IPS-18c (cell line): Measurements from ENCODE around the gene RETREG3.

Experiments
- H3K4me3 ChIP-seq: 2 replicates; pipeline ENCODE4 v1.7.0; 2013; ENCODE audit warnings: low read depth, mild to moderate bottlenecking, low read length, moderate library complexity; ENCODE audit not compliant: insufficient read depth
- H3K9me3 ChIP-seq: one replicate; pipeline ENCODE4 v1.6.1; 2013; ENCODE audit warnings: mild to moderate bottlenecking, low read length, moderate library complexity; ENCODE audit not compliant: control insufficient read depth, insufficient read depth

RETREG3 gene

DNA sequence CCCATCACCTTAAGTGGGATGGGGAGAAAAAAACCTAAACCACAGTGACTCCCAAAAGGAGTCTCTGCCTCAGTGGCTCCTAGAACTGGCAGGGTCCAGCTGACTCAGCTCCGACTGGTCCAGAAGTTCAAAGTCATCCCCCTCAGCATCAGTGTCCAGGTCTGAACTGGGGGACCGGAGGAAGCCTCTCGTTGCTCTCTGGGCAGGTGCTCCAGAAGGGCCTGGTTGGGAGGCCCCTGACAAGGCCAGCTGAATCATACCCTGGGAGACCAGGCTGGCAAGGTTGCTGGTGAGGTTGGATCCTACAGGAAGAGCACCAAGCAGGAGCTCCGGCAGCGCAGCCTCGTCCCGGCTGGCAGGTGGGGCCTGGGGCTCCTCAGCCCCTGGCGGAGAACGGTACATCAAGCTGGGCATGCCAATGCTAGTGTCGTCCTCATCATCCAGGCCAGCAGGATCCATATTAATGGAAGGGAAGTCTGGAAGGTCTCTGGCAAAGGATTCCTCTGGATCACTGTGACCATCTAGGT is 27.4 kb downstream of the RETREG3 start:
- no peak overlapping the region for H3K4me3 ChIP-seq

DNA sequence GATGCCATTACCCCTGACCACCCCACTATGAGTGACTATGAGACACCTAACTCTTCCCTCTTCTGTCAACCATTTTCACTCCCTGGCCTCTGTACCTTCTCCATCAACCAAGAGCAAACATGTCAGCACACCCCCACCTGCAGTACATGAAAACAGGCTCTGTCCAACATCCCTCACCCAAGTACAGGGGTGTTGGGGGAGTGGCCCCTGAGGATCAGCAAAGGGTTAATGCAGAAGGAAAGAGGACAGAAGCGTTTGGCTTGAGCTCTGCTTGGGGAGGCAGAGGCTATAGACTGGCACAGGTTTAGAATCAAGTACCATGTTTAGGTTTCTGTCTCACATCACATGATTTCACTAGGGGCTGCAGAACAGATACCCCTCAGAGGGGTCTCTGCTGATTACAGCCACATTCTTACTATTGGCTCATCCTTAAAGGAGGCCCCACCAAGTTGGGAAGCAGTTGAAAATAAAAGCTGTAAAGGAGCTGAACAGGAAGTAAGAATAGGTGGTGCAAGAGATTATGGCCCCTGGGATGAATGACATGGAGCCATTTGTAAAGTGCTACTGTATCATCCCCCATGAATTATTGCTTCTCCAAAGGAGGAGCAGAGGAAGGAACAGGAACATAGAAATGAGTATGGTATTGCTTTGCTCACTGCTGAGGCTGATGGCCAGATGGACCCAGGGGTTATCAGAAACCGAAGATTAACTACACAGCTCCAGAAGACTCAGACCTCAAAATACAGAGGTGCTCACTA is 29.2 kb downstream of the RETREG3 start:
- Histone ChIP-seq H3K9me3 (no peaks in the 10 kb centered on the region), H3K4me3 (no peak overlapping the region)

More for the DNA sequence above, 27.4 kb downstream of the RETREG3 start:
- no peaks in the 10 kb centered on the region for H3K9me3 ChIP-seq

DNA sequence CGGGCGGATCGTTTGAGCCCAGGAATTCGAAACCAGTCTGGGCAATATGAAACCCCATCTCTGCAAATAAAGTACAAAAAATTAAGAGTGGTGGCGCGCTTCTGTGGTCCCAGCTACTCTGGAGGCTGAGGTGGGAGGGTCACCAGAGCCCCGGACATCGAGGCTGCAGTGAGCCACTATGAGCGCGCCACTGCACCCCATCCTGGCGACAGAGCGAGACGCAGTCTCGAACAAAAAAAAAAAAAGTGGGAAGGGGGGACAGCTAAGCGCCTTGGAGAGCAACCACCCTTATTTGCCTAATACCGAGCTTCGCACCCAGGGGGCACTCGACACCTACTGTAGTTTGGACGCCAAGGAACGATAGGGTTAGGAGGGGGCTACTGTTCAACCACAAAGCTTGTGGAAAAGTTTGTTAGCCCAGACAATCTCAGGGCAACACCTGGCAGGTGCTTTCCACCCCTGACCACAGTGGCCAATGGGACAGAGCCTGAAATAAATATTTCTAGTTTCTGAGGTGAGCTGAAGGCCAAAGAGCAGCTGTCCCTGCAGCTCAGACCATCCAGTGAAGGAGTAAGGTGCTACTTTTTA is 30.8 kb downstream of the RETREG3 start:
- H3K9me3 ChIP-seq = no peaks in the 10 kb centered on the region
- peak overlapping the region; percentile 98 for H3K4me3 ChIP-seq

DNA sequence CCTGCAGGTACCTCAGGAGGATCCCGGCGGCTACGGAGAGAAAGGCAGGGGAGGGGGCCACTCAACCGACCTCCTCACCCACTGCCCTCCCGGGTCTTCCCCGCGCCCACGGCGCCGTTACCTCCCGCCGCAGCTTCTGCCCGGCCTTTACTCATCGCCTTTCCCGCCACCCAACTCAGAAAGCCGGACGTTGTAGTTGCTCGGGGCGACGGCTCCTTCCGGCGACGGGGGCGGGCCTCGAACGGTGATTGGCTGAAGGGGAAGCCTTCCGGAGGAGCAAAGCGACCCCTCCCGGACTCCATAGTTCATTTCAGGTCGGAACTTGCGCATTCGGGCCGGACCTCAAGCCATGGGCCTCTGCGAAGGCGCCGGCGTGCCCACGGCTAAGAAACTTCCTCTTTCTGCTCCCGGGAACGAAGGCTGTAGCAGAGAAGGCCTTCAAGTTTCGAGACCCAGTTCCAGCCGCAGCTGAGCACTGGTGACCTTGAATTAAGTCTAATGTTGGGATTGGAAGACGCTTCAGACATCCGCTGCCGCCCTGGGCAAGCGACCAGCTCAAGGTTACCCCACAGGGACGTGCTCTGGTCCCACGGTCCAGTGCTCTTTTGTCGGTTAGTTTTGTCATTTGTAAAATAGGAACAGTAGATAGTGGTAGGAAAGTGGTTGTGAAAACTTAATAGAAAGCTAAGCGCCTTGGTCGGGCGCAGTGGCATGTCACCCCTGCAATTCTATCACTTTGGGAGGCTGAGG is 31.5 kb downstream of the RETREG3 start, which contains the start of gene PSMC3IP:
Gene PSMC3IP (minus strand): TSS at position 198 of the 750 bp plus-strand sequence. CDS start 43 bp downstream, at position 155.
- Histone ChIP-seq H3K9me3 (no peaks in the 10 kb centered on the region), H3K4me3 (peak within 1 kb of the TSS; percentile 98)

DNA sequence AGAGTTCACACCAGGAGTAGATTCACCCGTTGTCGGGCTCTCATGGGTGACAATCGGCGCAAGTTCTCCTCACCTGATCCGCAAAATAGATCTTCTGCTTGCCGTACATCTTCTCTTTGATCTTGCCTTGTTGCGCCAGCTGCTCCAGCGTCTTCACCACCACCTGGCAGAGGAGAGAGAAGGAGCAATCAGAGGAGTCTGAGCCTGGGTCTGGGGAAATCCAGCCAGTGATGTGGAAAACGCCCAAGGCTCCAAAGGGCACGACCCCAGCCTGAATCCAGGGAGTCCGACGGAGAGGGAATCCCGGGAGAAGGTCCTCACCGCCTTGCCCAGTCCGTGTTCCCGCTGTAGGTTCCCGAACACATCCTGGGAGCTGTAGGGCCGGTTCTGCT is 32.0 kb downstream of the RETREG3 start:
- Histone ChIP-seq H3K4me3 (peak overlapping the region; percentile 98), H3K9me3 (no peaks in the 10 kb centered on the region)

DNA sequence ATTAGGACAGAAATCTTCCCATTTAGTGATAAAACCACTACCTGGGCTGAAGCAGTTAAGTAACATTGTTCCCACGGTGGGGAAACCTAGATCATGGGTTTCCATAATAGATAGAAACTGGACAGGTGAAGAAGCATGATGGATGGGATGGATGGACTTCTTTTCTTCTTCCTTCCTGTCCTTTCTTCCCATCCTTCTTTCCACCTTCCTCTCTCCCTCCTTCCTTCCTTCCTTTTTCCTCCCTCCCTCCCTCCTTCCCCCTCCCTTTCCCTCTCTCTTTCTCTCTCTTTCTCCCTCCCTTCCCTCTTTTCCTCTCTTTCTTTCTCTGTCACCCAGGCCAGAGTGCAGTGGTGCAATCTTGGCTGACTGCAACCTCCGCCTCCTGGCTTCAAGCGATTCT is 34.7 kb downstream of the RETREG3 start:
- H3K9me3 ChIP-seq = no peaks in the 10 kb centered on the region
- H3K4me3 ChIP-seq = no peak overlapping the region

DNA sequence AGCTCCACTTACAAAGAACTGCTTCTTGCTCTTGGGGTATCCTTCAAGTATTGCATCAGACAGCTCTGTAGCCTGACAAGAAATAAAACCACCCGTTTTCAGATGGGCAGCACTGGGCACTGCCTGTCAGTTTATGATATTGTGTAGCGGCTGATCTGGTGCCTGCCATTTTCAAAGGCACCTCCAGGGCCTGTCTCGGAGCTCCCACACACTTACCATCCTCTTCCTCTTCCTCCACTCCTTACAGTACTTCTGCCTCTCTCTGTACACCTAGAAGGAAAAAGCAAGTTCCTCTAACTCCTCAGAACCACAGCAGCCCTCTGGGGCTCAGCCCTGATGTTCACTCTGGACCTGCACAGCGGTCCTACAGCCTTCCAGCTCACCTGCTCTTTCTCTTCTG is 36.1 kb downstream of the RETREG3 start:
- H3K4me3 ChIP-seq = no peak overlapping the region
- H3K9me3 ChIP-seq = no peaks in the 10 kb centered on the region

DNA sequence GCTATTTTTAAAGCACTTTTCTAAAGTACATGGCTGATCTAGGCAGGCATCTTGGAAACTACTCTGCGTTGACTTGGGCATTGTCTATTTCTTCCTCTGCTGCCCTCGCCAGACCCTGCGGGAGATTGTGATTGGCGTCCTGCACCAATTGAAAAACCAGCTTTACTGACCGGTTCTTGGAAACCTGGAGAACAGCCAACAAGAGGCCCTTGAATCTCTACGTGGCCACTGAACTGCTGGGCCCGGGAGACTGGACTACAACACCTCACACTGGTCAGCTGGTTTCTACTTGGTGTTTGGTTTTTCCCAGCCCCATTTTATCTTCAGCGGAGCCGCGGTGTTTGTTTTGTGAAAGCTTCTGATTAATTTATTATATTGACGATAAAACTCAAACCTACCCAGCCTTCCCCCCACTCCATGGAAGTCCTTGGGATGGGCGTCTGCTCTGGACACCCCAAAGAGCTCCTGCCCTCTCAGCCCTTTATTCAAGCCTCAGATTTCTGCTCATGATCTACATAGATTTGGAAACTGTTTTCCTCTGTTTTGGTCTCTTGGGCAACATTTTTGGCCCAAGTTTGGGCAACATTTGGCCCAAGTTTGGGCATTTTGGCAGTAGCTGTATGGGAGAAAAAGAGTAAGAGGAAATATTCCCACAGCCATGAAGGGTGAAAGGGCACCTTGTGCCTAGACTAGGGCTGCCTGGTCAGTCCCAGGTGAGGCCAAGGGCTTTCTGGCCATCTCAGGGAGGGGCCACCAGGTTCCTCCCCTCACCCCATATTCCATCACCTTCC is 37.5 kb downstream of the RETREG3 start:
- Histone ChIP-seq H3K9me3 (no peaks in the 10 kb centered on the region), H3K4me3 (no peak overlapping the region)

DNA sequence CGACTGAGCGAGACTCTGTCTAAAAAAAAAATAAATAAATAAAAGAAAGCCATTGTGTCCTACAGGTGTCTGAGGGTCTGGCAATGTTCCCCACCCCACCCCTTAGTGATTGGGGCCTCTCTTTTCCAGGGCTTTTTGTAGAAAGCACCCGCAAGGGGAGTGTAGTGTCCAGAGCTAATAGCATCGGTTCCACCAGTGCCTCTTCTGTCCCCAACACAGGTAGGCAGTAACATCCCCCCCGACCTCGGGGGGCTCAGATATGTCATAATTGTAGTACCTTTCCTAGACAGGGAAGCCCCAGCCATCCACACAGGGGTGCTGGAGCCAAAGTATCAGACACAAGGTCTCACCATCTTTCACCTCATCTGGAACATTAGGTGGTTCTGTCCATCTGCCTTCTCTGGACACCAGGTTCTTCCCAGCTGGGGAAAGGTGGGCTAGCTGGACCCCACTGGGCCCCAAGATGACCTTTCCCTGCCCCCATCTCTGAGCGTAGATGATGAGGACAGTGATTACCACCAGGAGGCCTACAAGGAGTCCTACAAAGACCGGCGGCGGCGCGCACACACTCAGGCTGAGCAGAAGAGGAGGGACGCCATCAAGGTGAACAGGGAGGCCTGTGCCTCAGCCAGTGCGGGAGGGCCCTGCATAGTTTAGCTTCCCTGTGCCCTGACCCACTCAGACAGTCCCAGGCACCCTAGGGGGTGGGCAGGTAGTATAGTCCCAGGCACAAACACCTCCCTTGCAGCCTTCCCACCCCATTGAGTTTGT is 40.6 kb downstream of the RETREG3 start:
- no peaks in the 10 kb centered on the region for H3K9me3 ChIP-seq
- H3K4me3 ChIP-seq = no peak overlapping the region

DNA sequence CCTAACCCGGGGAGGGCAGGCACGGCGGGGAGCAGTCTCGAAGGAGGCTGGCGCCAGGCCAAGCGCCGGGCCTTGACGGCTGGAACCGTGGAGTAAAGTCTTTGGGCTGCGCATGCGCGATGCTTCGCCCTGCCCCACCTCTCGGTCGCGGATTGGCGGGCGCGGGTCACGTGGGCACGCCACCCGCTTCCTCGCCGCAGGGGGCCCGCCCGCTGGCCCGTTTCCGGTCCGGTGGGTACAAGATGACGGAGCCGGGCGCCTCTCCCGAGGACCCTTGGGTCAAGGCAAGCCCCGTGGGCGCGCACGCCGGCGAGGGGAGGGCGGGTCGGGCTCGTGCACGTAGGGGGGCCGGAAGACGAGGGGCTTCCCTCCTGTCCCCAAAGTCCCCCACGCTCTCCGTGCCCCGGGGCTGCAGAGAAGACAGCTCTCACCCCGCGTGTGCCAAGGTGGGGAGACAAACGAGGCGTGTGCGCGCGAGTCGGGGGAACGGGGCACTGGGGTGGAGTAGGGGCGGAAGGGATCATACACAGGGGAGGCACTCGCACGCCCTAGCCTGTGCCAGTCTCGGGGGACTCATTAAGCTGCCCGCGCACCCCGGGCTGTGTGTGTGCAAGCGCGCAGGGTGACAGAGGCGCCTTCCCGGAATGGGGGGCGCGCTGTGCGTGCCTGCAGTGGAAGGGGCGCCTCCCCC is 42.1 kb downstream of the RETREG3 start, which contains the start of gene MLX:
Gene MLX (plus strand): TSS at position 218 of the 691 bp plus-strand sequence. CDS start 25 bp downstream, at position 243.
- H3K9me3 ChIP-seq = no peaks in the 10 kb centered on the region
- H3K4me3 ChIP-seq = peak within 1 kb of the TSS; percentile 77

DNA sequence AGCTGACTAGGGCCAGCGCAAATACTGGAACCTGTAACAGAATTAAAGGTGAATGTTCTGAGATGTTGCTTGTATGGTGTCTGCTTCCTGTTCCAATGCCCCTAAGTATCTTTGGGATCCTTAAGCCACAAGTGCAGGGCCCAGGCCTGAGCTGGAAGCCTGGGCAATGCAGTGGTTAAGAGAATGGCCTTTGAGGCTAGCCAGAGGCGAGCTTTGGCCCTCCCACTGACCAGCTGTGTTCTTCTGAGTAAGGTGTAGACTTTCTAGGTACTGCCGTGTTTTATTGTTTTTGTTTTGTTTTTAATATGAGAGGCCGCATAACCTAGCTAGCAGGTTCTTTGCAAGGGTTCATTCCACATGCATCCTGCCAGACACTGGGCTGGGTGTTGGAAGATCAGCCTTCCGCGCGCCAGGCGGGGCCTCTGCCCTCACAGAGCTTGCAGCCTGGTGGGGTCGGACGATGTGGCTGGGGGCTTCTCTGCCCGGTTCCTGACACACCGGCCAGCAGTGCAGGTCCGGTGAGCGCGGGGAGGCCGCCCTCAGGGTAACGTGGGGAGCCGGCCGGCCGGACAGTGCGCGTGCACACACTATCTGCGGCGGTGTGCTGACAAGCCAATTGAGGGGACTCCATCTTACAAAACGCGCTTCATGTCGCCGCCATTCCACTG is 42.8 kb downstream of the RETREG3 start:
- Histone ChIP-seq H3K4me3 (peak overlapping the region; percentile 77), H3K9me3 (no peaks in the 10 kb centered on the region)

DNA sequence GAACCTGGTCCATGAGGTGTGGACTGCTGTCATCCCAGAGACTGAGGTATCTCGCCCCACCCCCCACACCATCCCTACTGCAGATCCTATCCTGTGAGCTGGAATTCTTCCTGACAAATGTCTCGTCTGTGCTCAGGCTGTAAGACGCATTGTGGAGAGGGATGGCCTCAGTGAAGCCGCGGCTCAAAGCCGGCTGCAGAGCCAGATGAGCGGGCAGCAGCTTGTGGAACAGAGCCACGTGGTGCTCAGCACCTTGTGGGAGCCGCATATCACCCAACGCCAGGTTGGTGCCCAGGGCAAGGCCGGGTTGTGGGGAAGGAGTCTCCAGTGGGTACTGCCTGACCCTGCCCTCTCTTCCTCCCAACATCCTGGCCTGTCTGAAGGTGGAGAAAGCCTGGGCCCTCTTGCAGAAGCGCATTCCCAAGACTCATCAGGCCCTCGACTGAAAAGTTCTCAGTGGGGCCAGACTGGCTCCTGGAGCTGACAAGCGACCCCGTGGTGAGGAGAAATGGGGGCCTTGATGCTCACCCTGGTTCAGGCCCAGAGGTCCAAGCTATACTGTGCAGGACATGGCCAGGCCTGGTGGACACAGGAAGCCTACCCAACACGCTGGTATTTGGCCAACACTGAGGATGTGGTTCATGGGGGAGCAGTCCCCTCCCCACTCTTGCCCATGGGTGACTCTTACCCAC is 43.5 kb downstream of the RETREG3 start:
- H3K4me3 ChIP-seq = no peak overlapping the region
- H3K9me3 ChIP-seq = no peaks in the 10 kb centered on the region

DNA sequence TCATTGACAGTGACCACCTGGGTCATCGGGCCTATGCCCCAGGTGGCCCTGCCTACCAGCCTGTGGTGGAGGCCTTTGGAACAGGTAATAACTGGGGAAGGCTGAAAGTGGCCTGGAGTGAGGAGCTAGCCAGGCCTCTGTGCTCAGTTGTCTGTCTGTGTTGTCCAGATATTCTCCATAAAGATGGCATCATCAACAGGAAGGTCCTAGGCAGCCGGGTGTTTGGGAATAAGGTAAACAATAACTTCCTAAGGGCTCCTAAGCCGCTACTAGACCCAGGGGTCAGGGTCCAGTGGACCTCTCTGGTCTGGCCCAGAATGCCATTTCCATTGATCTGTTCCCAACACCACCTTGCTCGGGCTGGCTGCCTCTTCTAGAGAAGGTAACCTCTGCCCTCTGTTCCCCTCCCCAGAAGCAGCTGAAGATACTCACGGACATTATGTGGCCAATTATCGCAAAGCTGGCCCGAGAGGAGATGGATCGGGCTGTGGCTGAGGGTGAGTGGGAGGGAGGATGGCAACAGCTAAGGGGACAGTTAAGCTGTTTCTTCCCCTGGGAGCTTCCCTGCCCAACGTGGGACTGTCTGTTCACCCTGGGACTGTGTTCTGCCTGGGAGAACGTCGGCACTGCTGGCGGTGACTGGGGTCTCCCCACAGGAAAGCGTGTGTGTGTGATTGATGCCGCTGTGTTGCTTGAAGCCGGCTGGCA is 44.2 kb downstream of the RETREG3 start:
- H3K9me3 ChIP-seq = no peaks in the 10 kb centered on the region
- H3K4me3 ChIP-seq = no peak overlapping the region

DNA sequence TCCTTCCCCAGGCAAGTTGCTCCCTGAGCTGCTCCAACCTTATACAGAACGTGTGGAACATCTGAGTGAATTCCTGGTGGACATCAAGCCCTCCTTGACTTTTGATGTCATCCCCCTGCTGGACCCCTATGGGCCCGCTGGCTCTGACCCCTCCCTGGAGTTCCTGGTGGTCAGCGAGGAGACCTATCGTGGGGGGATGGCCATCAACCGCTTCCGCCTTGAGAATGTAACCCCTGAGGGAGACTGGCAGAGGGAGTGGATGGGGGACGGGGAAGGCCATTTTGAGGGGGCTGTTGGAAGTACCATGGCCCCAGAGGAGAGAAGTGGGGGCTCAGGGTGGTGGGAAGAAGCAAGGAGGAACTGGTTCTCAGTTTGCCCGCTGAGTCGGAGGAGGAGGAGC is 45.2 kb downstream of the RETREG3 start:
- no peaks in the 10 kb centered on the region for H3K9me3 ChIP-seq
- no peak overlapping the region for H3K4me3 ChIP-seq
